Psoas muscle (tissue), 8 donors: ENCODE measurements around the gene EEPD1. TPM values are rescaled to one million over a fixed set of nuclear protein-coding genes. Genes with fewer than 3 reads are reported as not detected.

ENCODE experiments used
- ATAC-seq, 4 donors: fragments of 200-7000 bp; cut with Tn5 transposase; one replicate each; pipeline ENCODE4 v1.9.1; 2020; ENCODE audit warnings: moderate library complexity in 3 of 4, mild to moderate bottlenecking in 2 of 4
- DNase-seq, 2 donors: peaks; one replicate each; pipeline ENCODE4 v3.0.0-alpha.2; 2020
- H3K27ac ChIP-seq: fragments of 200-600 bp; one replicate; pipeline ENCODE4 v1.8.0; 2022
- H3K27me3 ChIP-seq, 3 donors: fragments of 200-600 bp in 1 of 3; one replicate each; pipeline versions ENCODE4 v1.6.1 to v1.8.0; 2013 to 2022; ENCODE audit warnings: low read length in 2 of 3, mild to moderate bottlenecking in 2 of 3, moderate library complexity in 1 of 3; ENCODE audit not compliant: insufficient read depth in 3 of 3
- H3K36me3 ChIP-seq, 2 donors: fragments of 200-600 bp in 1 of 2; one replicate each; pipeline versions ENCODE4 v1.6.1 to v1.8.0; 2013 to 2022; ENCODE audit warnings: low read depth in 1 of 2, mild to moderate bottlenecking in 1 of 2, moderate library complexity in 1 of 2; ENCODE audit not compliant: insufficient read depth in 1 of 2
- H3K4me1 ChIP-seq: fragments of 200-600 bp; one replicate; pipeline ENCODE4 v1.8.0; 2022
- H3K4me3 ChIP-seq: fragments of 200-600 bp; one replicate; pipeline ENCODE4 v1.8.0; 2022; ENCODE audit warnings: mild to moderate bottlenecking
- H3K9me3 ChIP-seq: fragments of 200-600 bp; one replicate; pipeline ENCODE4 v1.8.0; 2022
- WGBS, 3 donors: extraction: QIAGEN DNeasy Blood & Tissue Kit; methylation state at CpG; one replicate each; pipeline versions ENCODE4 v1.1.6 to v1.1.7; 2013; 5-methylcytosine and 5-hydroxymethylcytosine counted together
- intact Hi-C, 2 donors: fragments of 100-400 bp; cut with DNase I; formaldehyde crosslinking; loops; one replicate each; pipeline versions ENCODE4 v1.11.0 to v1.14.2; 2022
- polyA plus RNA-seq, 3 donors: library from polyadenylated mRNA; stranded (reverse); fragments of 200-250 nt; gene quantifications; one replicate each; pipeline ENCODE4 v1.2.3, GENCODE V29; 2013
- total RNA-seq, 4 donors: library from RNA; stranded (reverse); fragmentation: NEBNext Ultra II Directional in 2 of 4; extraction: Animal tissue kit (Norgen Biotek cat#: 25700) in 2 of 4; gene quantifications; one replicate each; pipeline versions ENCODE4 v1.2.1 to v1.2.4, GENCODE V29; 2021 to 2023
- TF ChIP-seq, protein P1 (sequence below): fragments of 200-600 bp; IDR thresholded peaks from one replicate; pipeline ENCODE4 v1.8.0; 2022; ENCODE audit warnings: antibody characterized with exemption
- donor health status: healthy with polysubstance abuse.
- donor health status: DM: no; HTN: no; CAD: no; lungs with moderate emphysema.
- donor health status: Bipolar disorder and iron deficiency.
- donor health status: healthy.
- donor health status: DM: yes; HTN: yes; CAD: no.
- donor health status: DM: no; HTN: no; CAD: no.
- donor health status: DM: no; HTN: no; CAD: no.
- donor health status: DM: yes; HTN: yes; CAD: no.

EEPD1 gene
- total and polyA plus RNA-seq, 7 donors = 7.3 to 61.2 (median 45.5) TPM

DNA sequence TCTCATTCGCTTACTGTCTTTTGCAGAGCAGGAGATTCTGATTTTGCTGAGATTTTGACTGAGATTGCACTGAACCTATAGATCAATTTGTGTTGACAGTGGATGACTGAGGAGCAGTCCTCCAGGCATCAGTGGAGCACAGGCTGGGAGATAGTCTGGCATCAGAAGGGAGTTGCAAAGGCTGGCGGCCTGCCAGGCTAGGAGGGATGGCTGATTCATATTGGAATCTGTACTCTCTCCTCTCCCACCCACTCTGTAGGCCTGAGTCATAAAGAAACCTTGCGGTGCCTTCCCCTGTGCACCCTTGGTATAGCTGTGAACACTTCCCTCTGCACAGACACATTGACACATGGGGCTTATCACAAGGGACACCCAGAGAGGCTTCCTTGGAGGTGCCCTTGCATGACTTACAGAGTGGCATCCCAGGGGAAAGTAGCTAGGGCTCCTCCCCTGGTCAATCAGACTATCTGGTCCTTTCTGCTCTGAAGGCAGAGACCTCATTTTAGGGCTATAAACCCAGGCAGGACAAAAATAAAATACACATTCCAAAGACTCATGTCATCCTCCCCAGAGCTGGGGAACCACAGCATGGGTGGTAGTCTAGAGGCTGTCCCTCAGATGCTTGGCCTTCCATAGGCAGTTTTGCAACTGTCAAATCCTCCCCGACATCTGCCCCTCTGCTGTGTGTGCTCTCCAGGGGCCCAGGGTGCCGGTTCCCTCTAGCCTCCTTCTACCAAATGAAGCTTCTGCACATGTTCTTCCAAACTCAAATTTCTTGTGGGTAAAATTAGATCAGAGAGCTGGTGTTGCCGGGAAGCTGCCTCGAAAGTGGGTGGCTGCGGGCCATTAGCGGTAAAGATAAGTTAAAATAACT, 37.4 kb upstream of the EEPD1 start:
- intact Hi-C loops = loop anchor here in 1 of 2 donors (5.0 kb wide), 1 partner anchor 68 kb away; no protein-coding TSS in a partner anchor
- TF ChIP-seq, protein P1, sequence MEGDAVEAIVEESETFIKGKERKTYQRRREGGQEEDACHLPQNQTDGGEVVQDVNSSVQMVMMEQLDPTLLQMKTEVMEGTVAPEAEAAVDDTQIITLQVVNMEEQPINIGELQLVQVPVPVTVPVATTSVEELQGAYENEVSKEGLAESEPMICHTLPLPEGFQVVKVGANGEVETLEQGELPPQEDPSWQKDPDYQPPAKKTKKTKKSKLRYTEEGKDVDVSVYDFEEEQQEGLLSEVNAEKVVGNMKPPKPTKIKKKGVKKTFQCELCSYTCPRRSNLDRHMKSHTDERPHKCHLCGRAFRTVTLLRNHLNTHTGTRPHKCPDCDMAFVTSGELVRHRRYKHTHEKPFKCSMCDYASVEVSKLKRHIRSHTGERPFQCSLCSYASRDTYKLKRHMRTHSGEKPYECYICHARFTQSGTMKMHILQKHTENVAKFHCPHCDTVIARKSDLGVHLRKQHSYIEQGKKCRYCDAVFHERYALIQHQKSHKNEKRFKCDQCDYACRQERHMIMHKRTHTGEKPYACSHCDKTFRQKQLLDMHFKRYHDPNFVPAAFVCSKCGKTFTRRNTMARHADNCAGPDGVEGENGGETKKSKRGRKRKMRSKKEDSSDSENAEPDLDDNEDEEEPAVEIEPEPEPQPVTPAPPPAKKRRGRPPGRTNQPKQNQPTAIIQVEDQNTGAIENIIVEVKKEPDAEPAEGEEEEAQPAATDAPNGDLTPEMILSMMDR = no peak
- DNase-seq (peak; percentile 85), ATAC-seq (peak; percentile 72 to 94 (median 88))
- Histone ChIP-seq H3K27ac (peak overlapping the region; percentile 79), H3K4me3 (no peak overlapping the region), H3K36me3 (no peaks in the 10 kb centered on the region), H3K4me1 (peaks cover 36% of the 10 kb centered on the region), H3K27me3 (no peaks in the 10 kb centered on the region), H3K9me3 (no peaks in the 10 kb centered on the region)
- 34 to 48% (median 41%) methylated on average over 9 of the region's 9 CpGs for WGBS, 3 donors

DNA sequence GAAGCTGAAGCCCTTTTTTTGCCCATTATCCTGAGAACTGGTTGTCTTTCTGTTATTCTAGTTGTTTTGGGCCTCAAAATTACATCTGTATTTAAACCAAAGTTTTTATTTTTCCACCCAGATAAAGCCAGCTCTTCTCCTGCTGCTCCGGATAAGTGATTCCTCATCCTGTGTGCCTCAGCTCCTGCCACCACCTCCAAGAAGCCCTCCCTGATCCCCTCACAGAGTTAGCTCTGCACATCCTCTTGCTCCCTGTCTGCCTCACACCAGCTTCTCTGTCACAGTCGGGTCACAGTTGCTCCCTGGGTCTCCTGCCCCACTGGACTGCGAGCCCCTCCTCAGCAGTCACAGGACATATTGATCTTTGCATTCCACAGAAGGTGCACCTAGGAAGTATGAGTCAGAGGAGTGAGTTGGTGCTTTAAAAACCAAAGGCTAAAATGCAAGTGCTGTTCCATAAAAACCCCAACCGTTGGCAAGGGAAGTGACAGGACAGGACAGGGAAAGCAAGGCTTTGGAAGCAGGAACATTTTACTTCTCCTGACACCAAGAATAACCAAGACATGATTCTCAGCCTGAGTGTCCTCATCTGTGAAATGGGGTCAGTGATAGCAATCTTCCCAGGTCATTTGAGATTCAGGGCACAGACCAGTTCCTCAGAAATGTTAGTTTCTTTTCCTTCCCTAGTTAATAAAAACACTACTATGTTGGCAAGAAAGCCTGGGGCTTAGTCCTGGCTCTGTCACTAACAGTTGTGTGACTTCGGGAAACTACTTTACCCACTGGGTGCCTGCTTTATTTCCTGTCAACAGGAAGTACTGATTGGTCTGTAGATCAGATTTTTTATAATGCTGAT, 36.5 kb upstream of the EEPD1 start:
- 43 to 65% (median 43%) methylated on average over 5 of the region's 5 CpGs for WGBS, 3 donors
- ATAC-seq = peak in 2 of 4 donors; percentile 25 to 40
- no peaks in the 10 kb centered on the region for H3K9me3 ChIP-seq
- intact Hi-C loops = loop anchor here in 1 of 2 donors (5.0 kb wide), 1 partner anchor 69 kb away; no protein-coding TSS in a partner anchor
- no peaks in the 10 kb centered on the region for H3K27me3 ChIP-seq
- TF ChIP-seq, protein P1 = no peak
- H3K4me3 ChIP-seq = no peak overlapping the region
- H3K36me3 ChIP-seq = no peaks in the 10 kb centered on the region
- peak overlapping the region; percentile 79 for H3K27ac ChIP-seq
- no peak for DNase-seq
- H3K4me1 ChIP-seq = peaks cover 36% of the 10 kb centered on the region

DNA sequence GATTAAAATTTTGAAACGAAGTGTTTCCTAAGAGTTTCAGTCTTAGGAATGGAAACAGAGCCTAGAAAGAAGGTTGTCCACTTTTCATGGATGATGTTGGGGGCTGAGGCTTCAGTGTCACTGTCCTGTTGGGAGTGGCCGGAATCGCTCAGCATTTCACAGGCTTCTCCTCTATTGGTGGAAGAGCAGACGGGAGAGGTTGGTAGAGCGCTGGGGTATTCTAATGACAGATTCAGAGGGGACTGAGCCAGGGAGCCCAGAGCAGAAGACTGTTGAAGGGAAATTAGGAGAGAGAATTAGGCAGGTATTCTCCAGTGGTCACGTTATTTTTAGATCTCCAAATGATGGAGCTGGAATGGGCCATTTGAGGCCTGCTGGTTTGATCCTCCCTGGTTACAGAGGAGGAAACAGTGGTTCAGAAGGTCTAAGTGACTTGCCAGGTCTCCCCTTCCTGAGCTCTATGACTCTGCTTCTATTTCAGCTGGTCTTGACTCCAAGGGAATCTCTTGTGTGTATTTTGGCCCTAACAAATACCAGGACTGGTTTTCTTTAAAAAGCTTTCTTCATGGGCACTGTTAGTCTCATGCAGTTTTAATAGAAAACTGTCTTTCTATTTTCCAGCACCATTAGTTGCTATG, 35.7 kb upstream of the EEPD1 start:
- H3K9me3 ChIP-seq = no peaks in the 10 kb centered on the region
- no peaks in the 10 kb centered on the region for H3K27me3 ChIP-seq
- H3K36me3 ChIP-seq = no peaks in the 10 kb centered on the region
- DNase-seq = no peak
- WGBS, 3 donors = 70 to 76% (median 76%) methylated on average over 6 of the region's 6 CpGs
- ATAC-seq = peak in 1 of 4 donors; percentile 53
- H3K4me3 ChIP-seq = no peak overlapping the region
- H3K27ac ChIP-seq = peak overlapping the region; percentile 79
- TF ChIP-seq, protein P1 = no peak
- intact Hi-C loops = loop anchor here in 1 of 2 donors (5.0 kb wide), 1 partner anchor 70 kb away; no protein-coding TSS in a partner anchor
- peaks cover 36% of the 10 kb centered on the region for H3K4me1 ChIP-seq

DNA sequence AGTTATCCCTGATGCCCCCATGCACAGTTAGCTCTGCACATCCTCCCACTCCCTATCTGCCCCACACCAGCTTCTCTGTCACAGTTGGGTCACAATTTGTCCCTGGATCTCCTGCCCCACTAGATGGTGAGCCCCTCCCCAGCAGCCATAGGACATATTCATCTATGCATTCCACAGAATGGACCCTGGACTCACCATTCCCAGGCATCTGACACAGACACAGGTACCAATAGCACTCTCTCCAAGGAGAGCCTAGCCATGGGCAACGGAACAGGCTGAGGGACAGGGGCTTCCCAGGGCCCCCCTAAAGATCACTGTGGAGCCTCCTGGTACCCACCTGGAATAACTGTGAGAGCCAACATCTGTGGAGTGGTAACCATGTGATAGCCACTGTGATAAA, 34.7 kb upstream of the EEPD1 start:
- H3K27ac ChIP-seq = no peak overlapping the region
- no peak for DNase-seq
- ATAC-seq = no peak
- no peaks in the 10 kb centered on the region for H3K27me3 ChIP-seq
- H3K9me3 ChIP-seq = no peaks in the 10 kb centered on the region
- H3K36me3 ChIP-seq = no peaks in the 10 kb centered on the region
- H3K4me3 ChIP-seq = no peak overlapping the region
- TF ChIP-seq, protein P1 = no peak
- intact Hi-C loops = loop anchor here in 1 of 2 donors (5.0 kb wide), 1 partner anchor 71 kb away; no protein-coding TSS in a partner anchor
- peaks cover 36% of the 10 kb centered on the region for H3K4me1 ChIP-seq
- 89 to 100% (median 95%) methylated on average over 1 of the region's 1 CpG for WGBS, 3 donors
